Trophoblast cell (in vitro differentiated cells and primary cell): Measurements from ENCODE around the gene SSBP3.
"Not testable (repeated sequence)": the region's sequence is repeated elsewhere in the genome, so short reads cannot be mapped to it uniquely, and the experiment has no call there.

Experiments used
- DNase-seq, 2 donors: peaks; one replicate each; pipeline ENCODE4 v3.0.0-alpha.2; 2016
- H2AFZ ChIP-seq: 2 replicates; pipeline ENCODE4 v1.6.1; 2013; ENCODE audit warnings: low read length, moderate library complexity, mild to moderate bottlenecking; ENCODE audit not compliant: insufficient read depth, poor library complexity
- H2AK5ac ChIP-seq: 2 replicates; pipeline ENCODE4 v1.6.1; 2013; ENCODE audit warnings: mild to moderate bottlenecking, low read length
- H2BK120ac ChIP-seq: 2 replicates; pipeline ENCODE4 v1.6.1; 2013; ENCODE audit warnings: low read length, mild to moderate bottlenecking, moderate library complexity; ENCODE audit not compliant: insufficient read depth, poor library complexity
- H2BK12ac ChIP-seq: 2 replicates; pipeline ENCODE4 v1.6.1; 2013; ENCODE audit warnings: mild to moderate bottlenecking, low read length, moderate library complexity
- H2BK5ac ChIP-seq: 2 replicates; pipeline ENCODE4 v1.6.1; 2013; ENCODE audit warnings: low read length, low read depth, moderate library complexity, mild to moderate bottlenecking; ENCODE audit not compliant: poor library complexity
- H3K14ac ChIP-seq: 2 replicates; pipeline ENCODE4 v1.6.1; 2013; ENCODE audit warnings: mild to moderate bottlenecking, low read length
- H3K18ac ChIP-seq: 2 replicates; pipeline ENCODE4 v1.6.1; 2013; ENCODE audit warnings: mild to moderate bottlenecking, low read length
- H3K23ac ChIP-seq: 2 replicates; pipeline ENCODE4 v1.6.1; 2013; ENCODE audit warnings: low read length
- H3K27ac ChIP-seq: 2 replicates; pipeline ENCODE4 v1.5.1; 2013; ENCODE audit warnings: low read depth, mild to moderate bottlenecking, inconsistent platforms, low read length, moderate library complexity
- H3K27me3 ChIP-seq: 2 replicates; pipeline ENCODE4 v1.6.1; 2013; ENCODE audit warnings: inconsistent platforms, mild to moderate bottlenecking, low read length, moderate library complexity; ENCODE audit not compliant: insufficient read depth
- H3K36me3 ChIP-seq, 2 experiments: 1 replicate in 1 of 2; 2 replicates in 1 of 2; pipeline ENCODE4 v1.6.1; 2013; ENCODE audit warnings: low read length in 2 of 2, mild to moderate bottlenecking in 2 of 2, moderate library complexity in 1 of 2; ENCODE audit not compliant: insufficient read depth in 2 of 2, control insufficient read depth in 1 of 2
- H3K4ac ChIP-seq: 2 replicates; pipeline ENCODE4 v1.6.1; 2013; ENCODE audit warnings: low read depth, mild to moderate bottlenecking, low read length, moderate library complexity
- H3K4me1 ChIP-seq, 2 experiments: 1 replicate in 1 of 2; 2 replicates in 1 of 2; pipeline ENCODE4 v1.6.1; 2013; ENCODE audit warnings: low read length in 2 of 2, mild to moderate bottlenecking in 2 of 2, moderate library complexity in 1 of 2; ENCODE audit not compliant: insufficient read depth in 2 of 2, control insufficient read depth in 1 of 2
- H3K4me2 ChIP-seq: 2 replicates; pipeline ENCODE4 v1.6.1; 2013; ENCODE audit warnings: inconsistent platforms, mild to moderate bottlenecking, low read length, moderate library complexity
- H3K4me3 ChIP-seq: 2 replicates; pipeline ENCODE4 v1.5.1; 2013; ENCODE audit warnings: mild to moderate bottlenecking, low read depth, low read length, inconsistent platforms
- H3K79me1 ChIP-seq: one replicate; pipeline ENCODE4 v1.6.1; 2013; ENCODE audit warnings: low read length
- H3K79me2 ChIP-seq: 2 replicates; pipeline ENCODE4 v1.6.1; 2013; ENCODE audit warnings: low read length, mild to moderate bottlenecking; ENCODE audit not compliant: control insufficient read depth, insufficient read depth, poor library complexity
- H3K9ac ChIP-seq: 2 replicates; pipeline ENCODE4 v1.6.1; 2013; ENCODE audit warnings: mild to moderate bottlenecking, low read length
- H3K9me3 ChIP-seq: 2 replicates; pipeline ENCODE4 v1.6.1; 2013; ENCODE audit warnings: low read depth, mild to moderate bottlenecking, control low read depth, inconsistent platforms, low read length; ENCODE audit not compliant: insufficient read depth
- H4K12ac ChIP-seq: 2 replicates; pipeline ENCODE4 v1.6.1; 2013; ENCODE audit warnings: low read depth, mild to moderate bottlenecking, low read length, moderate library complexity
- H4K8ac ChIP-seq: 2 replicates; pipeline ENCODE4 v1.6.1; 2013; ENCODE audit warnings: low read depth, mild to moderate bottlenecking, low read length, moderate library complexity
- H4K91ac ChIP-seq: one replicate; pipeline ENCODE4 v1.6.1; 2013; ENCODE audit warnings: low read depth, mild to moderate bottlenecking, low read length, moderate library complexity
- WGBS: extraction: QIAGEN DNeasy Blood & Tissue Kit; methylation state at CpG from one replicate; pipeline ENCODE4 v1.1.7; 2013; ENCODE audit warnings: missing lambda C conversion rate; ENCODE audit not compliant: insufficient read length, insufficient coverage; ENCODE audit errors: extremely low coverage; 5-methylcytosine and 5-hydroxymethylcytosine counted together

The SSBP3 gene

GRCh38 chr1:54390655-54391054 lies 15.5 kb downstream of the SSBP3 start:
- H3K18ac ChIP-seq, result no peak overlapping the region
- no peak overlapping the region for H2BK5ac ChIP-seq
- H3K9ac ChIP-seq, result no peak overlapping the region
- no peak overlapping the region for H3K4me3 ChIP-seq
- peaks cover 2 to 5% of the 10 kb centered on the region in 2 experiments for H3K4me1 ChIP-seq
- no peak overlapping the region for H4K8ac ChIP-seq
- no peak overlapping the region for H4K91ac ChIP-seq
- H2BK12ac ChIP-seq, result no peak overlapping the region
- H3K79me1 ChIP-seq, result no peaks in the 10 kb centered on the region
- no peak overlapping the region for H3K4me2 ChIP-seq
- no peak for DNase-seq
- H3K36me3 ChIP-seq, result peaks cover 55 to 65% of the 10 kb centered on the region in 2 experiments
- H3K23ac ChIP-seq, result no peak overlapping the region
- H3K9me3 ChIP-seq, result peaks cover 2% of the 10 kb centered on the region
- H3K79me2 ChIP-seq, result peaks cover 11% of the 10 kb centered on the region
- H4K12ac ChIP-seq, result no peak overlapping the region
- no peak overlapping the region for H2AK5ac ChIP-seq
- no peak overlapping the region for H2AFZ ChIP-seq
- peak overlapping the region; percentile 52 for H3K4ac ChIP-seq
- no peaks in the 10 kb centered on the region for H3K27me3 ChIP-seq
- H2BK120ac ChIP-seq, result no peak overlapping the region
- WGBS, result no CpG with 5 or more reads among the region's 24 CpGs
- no peak overlapping the region for H3K27ac ChIP-seq
- H3K14ac ChIP-seq, result no peak overlapping the region

GRCh38 chr1:54389608-54390007 lies 16.6 kb downstream of the SSBP3 start:
- H2AFZ ChIP-seq, H4K8ac ChIP-seq, H3K27me3 ChIP-seq, H3K79me1 ChIP-seq, H2BK5ac ChIP-seq, H3K4me2 ChIP-seq, H3K27ac ChIP-seq, H4K91ac ChIP-seq, H2BK12ac ChIP-seq, H3K18ac ChIP-seq, H3K9ac ChIP-seq, DNase-seq, H3K14ac ChIP-seq, H4K12ac ChIP-seq, H3K4me3 ChIP-seq, H3K79me2 ChIP-seq, H3K9me3 ChIP-seq, H2BK120ac ChIP-seq, H3K23ac ChIP-seq, H3K4ac ChIP-seq, H2AK5ac ChIP-seq: not testable (repeated sequence)
- WGBS, result no CpG with 5 or more reads among the region's 2 CpGs
- Histone ChIP-seq H3K36me3 (peaks cover 51 to 58% of the 10 kb centered on the region in 2 experiments), H3K4me1 (peaks cover 7 to 14% of the 10 kb centered on the region in 2 experiments)

GRCh38 chr1:54387419-54387818 lies 18.8 kb downstream of the SSBP3 start:
- Histone ChIP-seq H4K8ac (no peak overlapping the region), H2AK5ac (no peak overlapping the region), H2BK120ac (no peak overlapping the region), H2BK5ac (no peak overlapping the region), H3K27ac (no peak overlapping the region), H3K4ac (peak overlapping the region; percentile 72), H3K9me3 (peaks cover 2% of the 10 kb centered on the region), H3K18ac (no peak overlapping the region), H3K9ac (no peak overlapping the region), H3K4me3 (no peak overlapping the region), H3K79me1 (peaks cover 2% of the 10 kb centered on the region), H3K14ac (no peak overlapping the region), H4K12ac (no peak overlapping the region), H2BK12ac (no peak overlapping the region), H3K4me1 (peaks cover 7 to 16% of the 10 kb centered on the region in 2 experiments), H3K23ac (no peak overlapping the region), H4K91ac (no peak overlapping the region), H3K36me3 (peaks cover 42 to 47% of the 10 kb centered on the region in 2 experiments), H3K27me3 (no peaks in the 10 kb centered on the region), H3K79me2 (peaks cover 8% of the 10 kb centered on the region), H2AFZ (no peak overlapping the region), H3K4me2 (no peak overlapping the region)
- WGBS, result no CpG with 5 or more reads among the region's 5 CpGs
- DNase-seq, result no peak

GRCh38 chr1:54385727-54386022 lies 20.5 kb downstream of the SSBP3 start:
- H2BK120ac ChIP-seq, result no peak overlapping the region
- H3K9me3 ChIP-seq, result peaks cover 2% of the 10 kb centered on the region
- no peak overlapping the region for H3K4me3 ChIP-seq
- H3K9ac ChIP-seq, result no peak overlapping the region
- H3K4ac ChIP-seq, result no peak overlapping the region
- no peaks in the 10 kb centered on the region for H3K27me3 ChIP-seq
- H3K4me1 ChIP-seq, result peaks cover 7 to 16% of the 10 kb centered on the region in 2 experiments
- H4K8ac ChIP-seq, result no peak overlapping the region
- no CpG with 5 or more reads among the region's 3 CpGs for WGBS
- no peak overlapping the region for H3K14ac ChIP-seq
- H4K12ac ChIP-seq, result no peak overlapping the region
- no peak overlapping the region for H2AK5ac ChIP-seq
- H3K79me2 ChIP-seq, result peaks cover 8% of the 10 kb centered on the region
- no peak overlapping the region for H4K91ac ChIP-seq
- peaks cover 2% of the 10 kb centered on the region for H3K79me1 ChIP-seq
- H2AFZ ChIP-seq, result no peak overlapping the region
- peaks cover 36% of the 10 kb centered on the region in 2 experiments for H3K36me3 ChIP-seq
- no peak overlapping the region for H3K18ac ChIP-seq
- no peak overlapping the region for H2BK12ac ChIP-seq
- no peak overlapping the region for H2BK5ac ChIP-seq
- no peak overlapping the region for H3K27ac ChIP-seq
- H3K4me2 ChIP-seq, result no peak overlapping the region
- no peak for DNase-seq
- H3K23ac ChIP-seq, result no peak overlapping the region
